Activated CD8-positive, alpha-beta memory T cell treated with anti-CD3 and anti-CD28 coated beads, Interleukin-2, amount 10 ng/mL, durations not matched to agents 7 days and 5 days (primary cell): Measurements from ENCODE around the gene IL17REL. TPM values are rescaled to one million over a fixed set of nuclear protein-coding genes. Genes with fewer than 3 reads are reported as not detected.
A peak's percentile ranks its signal among the peaks of the same experiment; 100 is the strongest.

Experiments
- ATAC-seq: fragments of 150-1000 bp; cut with Tn5 transposase; one replicate; pipeline ENCODE4 v1.10.0; 2021; ENCODE audit warnings: moderate library complexity
- CTCF ChIA-PET: fragments of 350-600 bp; sonication (Branson Sonifier 250); formaldehyde crosslinking; loops from one replicate; lab custom pipeline; 2021; ENCODE audit warnings: antibody characterized with exemption; lab: Charles Lee
- DNase-seq: peaks from one replicate; pipeline ENCODE4 v3.0.0-alpha.2; 2020
- H3K27ac Mint-ChIP-seq: one replicate; pipeline ENCODE4 v1.8.0; 2021; ENCODE audit warnings: mild to moderate bottlenecking, mixed read lengths
- H3K27me3 Mint-ChIP-seq: one replicate; pipeline ENCODE4 v1.8.0; 2021; ENCODE audit warnings: mixed read lengths
- H3K36me3 Mint-ChIP-seq: one replicate; pipeline ENCODE4 v1.8.0; 2021; ENCODE audit warnings: mild to moderate bottlenecking, mixed read lengths
- H3K4me1 Mint-ChIP-seq: one replicate; pipeline ENCODE4 v1.8.0; 2021; ENCODE audit warnings: mixed read lengths
- H3K4me3 Mint-ChIP-seq: one replicate; pipeline ENCODE4 v1.8.0; 2021; ENCODE audit warnings: mild to moderate bottlenecking, moderate library complexity, mixed read lengths
- H3K9me3 Mint-ChIP-seq: one replicate; pipeline ENCODE4 v1.8.0; 2022; ENCODE audit warnings: low read depth, mixed read lengths
- total RNA-seq, 2 experiments: library from RNA; stranded (reverse); gene quantifications; one replicate each; pipeline ENCODE4 v1.2.3, GENCODE V29; 2021

Gene IL17REL
- total RNA-seq, 2 experiments from 2014 or later, result 0.05 TPM; not detected in 1

- CTCF ChIA-PET, result no interaction called here
- Mint-ChIP-seq H3K9me3 (no peaks in the 10 kb centered on the region), H3K4me3 (no peak overlapping the region), H3K27me3 (no peaks in the 10 kb centered on the region), H3K27ac (no peak overlapping the region), H3K36me3 (no peaks in the 10 kb centered on the region), H3K4me1 (peaks cover 22% of the 10 kb centered on the region)
- DNase-seq (no peak), ATAC-seq (no peak)
Measured at GRCh38 chr22:49973018-49973961, 39.3 kb downstream of the IL17REL start.

GRCh38 chr22:49972163-49973017 is 40.2 kb downstream of the IL17REL start:
- Mint-ChIP-seq H3K36me3 (no peaks in the 10 kb centered on the region), H3K27me3 (no peaks in the 10 kb centered on the region), H3K4me1 (peaks cover 22% of the 10 kb centered on the region), H3K4me3 (no peak overlapping the region), H3K27ac (no peak overlapping the region), H3K9me3 (no peaks in the 10 kb centered on the region)
- no peak for ATAC-seq
- CTCF ChIA-PET, result interaction anchor here (2.5 to 3.2 kb wide), 2 partner anchors 41 to 58 kb away, joined by 8 to 13 read pairs; no protein-coding TSS in a partner anchor
- peak; percentile 51 for DNase-seq

- no peaks in the 10 kb centered on the region for H3K9me3 Mint-ChIP-seq
- CTCF ChIA-PET, result interaction anchor here (1.0 to 3.2 kb wide), 4 partner anchors 9 to 59 kb away, joined by 3 to 13 read pairs (median 6); partner anchors contain the start of gene PIM3
- peak; percentile 63 for ATAC-seq
- H3K4me3 Mint-ChIP-seq, result peak overlapping the region; percentile 71
- peaks cover 19% of the 10 kb centered on the region for H3K4me1 Mint-ChIP-seq
- H3K36me3 Mint-ChIP-seq, result no peaks in the 10 kb centered on the region
- DNase-seq, result no peak
- no peaks in the 10 kb centered on the region for H3K27me3 Mint-ChIP-seq
- peak overlapping the region; percentile 88 for H3K27ac Mint-ChIP-seq
Measured at GRCh38 chr22:49971232-49972162, 41.1 kb downstream of the IL17REL start.

GRCh38 chr22:49970528-49971231 is 41.9 kb downstream of the IL17REL start:
- Mint-ChIP-seq H3K36me3 (no peaks in the 10 kb centered on the region), H3K27ac (peak overlapping the region; percentile 88), H3K4me3 (peak overlapping the region; percentile 71), H3K9me3 (no peaks in the 10 kb centered on the region), H3K27me3 (no peaks in the 10 kb centered on the region), H3K4me1 (peaks cover 15% of the 10 kb centered on the region)
- ATAC-seq (peak; percentile 93), DNase-seq (peak; percentile 98)
- CTCF ChIA-PET, result interaction anchor here (1.0 to 3.2 kb wide), 4 partner anchors 8 to 60 kb away, joined by 3 to 13 read pairs (median 6); partner anchors contain the start of gene PIM3

- H3K27ac Mint-ChIP-seq, result peak overlapping the region; percentile 88
- no peaks in the 10 kb centered on the region for H3K27me3 Mint-ChIP-seq
- peaks cover 10% of the 10 kb centered on the region for H3K4me1 Mint-ChIP-seq
- ATAC-seq (peak; percentile 0), DNase-seq (peak; percentile 53)
- CTCF ChIA-PET, result interaction anchor here (2.5 to 3.2 kb wide), 2 partner anchors 39 to 60 kb away, joined by 8 to 13 read pairs; no protein-coding TSS in a partner anchor
- no peaks in the 10 kb centered on the region for H3K9me3 Mint-ChIP-seq
- no peaks in the 10 kb centered on the region for H3K36me3 Mint-ChIP-seq
- no peak overlapping the region for H3K4me3 Mint-ChIP-seq
Measured at GRCh38 chr22:49969751-49970527, 42.6 kb downstream of the IL17REL start.

- DNase-seq, result peak; percentile 43
Measured at GRCh38 chr22:49968831-49969661, 43.5 kb downstream of the IL17REL start.

GRCh38 chr22:49968313-49968830 is 44.2 kb downstream of the IL17REL start:
- H3K27ac Mint-ChIP-seq, result no peak overlapping the region
- ATAC-seq, result no peak
- H3K4me3 Mint-ChIP-seq, result no peak overlapping the region
- peaks cover 9% of the 10 kb centered on the region for H3K36me3 Mint-ChIP-seq
- peak; percentile 43 for DNase-seq
- peaks cover 21% of the 10 kb centered on the region for H3K4me1 Mint-ChIP-seq
- H3K27me3 Mint-ChIP-seq, result no peaks in the 10 kb centered on the region
- H3K9me3 Mint-ChIP-seq, result no peaks in the 10 kb centered on the region
- CTCF ChIA-PET, result interaction anchor here (1.0 to 1.5 kb wide), 3 partner anchors 12 to 62 kb away, joined by 3 to 6 read pairs (median 4); no protein-coding TSS in a partner anchor

More at GRCh38 chr22:49968831-49969661, 43.5 kb downstream of the IL17REL start:
- Mint-ChIP-seq H3K9me3 (no peaks in the 10 kb centered on the region), H3K4me3 (no peak overlapping the region), H3K27ac (no peak overlapping the region), H3K36me3 (peaks cover 3% of the 10 kb centered on the region), H3K4me1 (peaks cover 14% of the 10 kb centered on the region), H3K27me3 (no peaks in the 10 kb centered on the region)
- CTCF ChIA-PET, result interaction anchor here (1.0 to 1.5 kb wide), 3 partner anchors 11 to 61 kb away, joined by 3 to 6 read pairs (median 4); no protein-coding TSS in a partner anchor
- ATAC-seq, result no peak

- H3K27me3 Mint-ChIP-seq, result no peaks in the 10 kb centered on the region
- DNase-seq, result no peak
- H3K27ac Mint-ChIP-seq, result no peak overlapping the region
- H3K9me3 Mint-ChIP-seq, result no peaks in the 10 kb centered on the region
- no peak overlapping the region for H3K4me3 Mint-ChIP-seq
- peaks cover 27% of the 10 kb centered on the region for H3K4me1 Mint-ChIP-seq
- no peak for ATAC-seq
- peaks cover 15% of the 10 kb centered on the region for H3K36me3 Mint-ChIP-seq
- CTCF ChIA-PET, result interaction anchor here (1.0 to 1.6 kb wide), 4 partner anchors 12 to 63 kb away, joined by 3 to 6 read pairs (median 5); no protein-coding TSS in a partner anchor
Measured at GRCh38 chr22:49967706-49968208, 44.8 kb downstream of the IL17REL start.

- DNase-seq, result peak; percentile 44
- no peak for ATAC-seq
- CTCF ChIA-PET, result interaction anchor here (1.0 to 1.6 kb wide), 3 partner anchors 10 to 64 kb away, joined by 3 to 6 read pairs (median 6); no protein-coding TSS in a partner anchor
- Mint-ChIP-seq H3K4me1 (peaks cover 30% of the 10 kb centered on the region), H3K4me3 (no peak overlapping the region), H3K27ac (peak overlapping the region; percentile 36), H3K36me3 (peaks cover 18% of the 10 kb centered on the region), H3K9me3 (no peaks in the 10 kb centered on the region), H3K27me3 (no peaks in the 10 kb centered on the region)
Measured at GRCh38 chr22:49966774-49967705, 45.5 kb downstream of the IL17REL start.
